ENCODE measurements around the gene ZNF692.

- TF ChIP-seq CTCF (IDR thresholded peaks at IDR 0.05) (no peak), POLR2A (IDR thresholded peaks at IDR 0.05) (no peak), EP300 (IDR thresholded peaks at IDR 0.05) (no peak)
Observed at GRCh38 chr1:248906753-248907661, 48.1 kb upstream of the ZNF692 start.

Measured in upper lobe of left lung (tissue), 4 donors.